Hepatocyte (in vitro differentiated cells): Measurements from ENCODE around the gene CHST8.

Experiments
- EZH2phosphoT487 ChIP-seq: fragments of 200-600 bp; sonication (generic); IDR thresholded peaks from one replicate; pipeline ENCODE4 v1.6.1; 2018; ENCODE audit warnings: antibody characterized with exemption, mild to moderate bottlenecking, low read depth, moderate library complexity; ENCODE audit not compliant: unreplicated experiment, severe bottlenecking
- TF ChIP-seq, protein P1 (sequence below): fragments of 200-600 bp; sonication (generic); IDR thresholded peaks from 2 replicates; pipeline ENCODE4 v1.5.1; 2016; ENCODE audit warnings: antibody characterized with exemption, mild to moderate bottlenecking; ENCODE audit not compliant: poor library complexity

DNA sequence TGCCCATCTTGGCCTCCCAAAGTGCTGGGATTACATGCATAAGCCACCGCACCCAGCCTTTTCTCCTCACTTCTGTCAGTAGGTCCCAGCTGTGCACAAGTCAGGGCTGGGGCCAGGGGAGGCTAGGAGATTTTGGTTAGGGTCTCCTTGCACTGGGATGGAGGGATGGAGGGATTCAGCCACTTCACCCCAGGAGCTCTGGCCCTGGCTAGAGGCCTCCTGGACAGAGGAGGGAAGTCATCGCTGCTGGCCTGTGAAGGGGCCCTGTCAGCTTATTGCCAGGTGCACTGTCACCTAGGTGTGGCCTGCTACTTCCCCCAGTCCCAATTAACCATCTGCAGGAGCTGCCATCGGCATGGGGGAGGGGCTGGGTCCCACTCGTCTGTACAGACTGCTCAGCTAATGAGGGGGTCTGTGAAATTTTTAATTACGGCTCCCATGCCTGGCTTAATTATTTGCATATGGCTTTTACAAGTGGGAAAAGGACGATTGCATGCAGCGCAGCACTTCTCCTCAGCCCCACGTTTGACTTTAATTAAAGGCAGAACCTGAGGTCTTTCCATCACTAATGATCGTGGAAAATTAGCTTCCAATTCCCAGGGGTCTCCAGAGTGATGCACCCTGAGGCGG lies 52.4 kb downstream of the CHST8 start:
- TF ChIP-seq, protein P1, sequence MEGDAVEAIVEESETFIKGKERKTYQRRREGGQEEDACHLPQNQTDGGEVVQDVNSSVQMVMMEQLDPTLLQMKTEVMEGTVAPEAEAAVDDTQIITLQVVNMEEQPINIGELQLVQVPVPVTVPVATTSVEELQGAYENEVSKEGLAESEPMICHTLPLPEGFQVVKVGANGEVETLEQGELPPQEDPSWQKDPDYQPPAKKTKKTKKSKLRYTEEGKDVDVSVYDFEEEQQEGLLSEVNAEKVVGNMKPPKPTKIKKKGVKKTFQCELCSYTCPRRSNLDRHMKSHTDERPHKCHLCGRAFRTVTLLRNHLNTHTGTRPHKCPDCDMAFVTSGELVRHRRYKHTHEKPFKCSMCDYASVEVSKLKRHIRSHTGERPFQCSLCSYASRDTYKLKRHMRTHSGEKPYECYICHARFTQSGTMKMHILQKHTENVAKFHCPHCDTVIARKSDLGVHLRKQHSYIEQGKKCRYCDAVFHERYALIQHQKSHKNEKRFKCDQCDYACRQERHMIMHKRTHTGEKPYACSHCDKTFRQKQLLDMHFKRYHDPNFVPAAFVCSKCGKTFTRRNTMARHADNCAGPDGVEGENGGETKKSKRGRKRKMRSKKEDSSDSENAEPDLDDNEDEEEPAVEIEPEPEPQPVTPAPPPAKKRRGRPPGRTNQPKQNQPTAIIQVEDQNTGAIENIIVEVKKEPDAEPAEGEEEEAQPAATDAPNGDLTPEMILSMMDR = no peak
- no peak for TF ChIP-seq EZH2phosphoT487
